T-helper 1 cell (primary cell): ENCODE results near the gene CFAP58.

ENCODE experiments used
- DNase-seq, 5 donors: peaks; one replicate each; pipeline ENCODE4 v3.0.0-alpha.2; 2012 to 2020

Gene CFAP58

DNA sequence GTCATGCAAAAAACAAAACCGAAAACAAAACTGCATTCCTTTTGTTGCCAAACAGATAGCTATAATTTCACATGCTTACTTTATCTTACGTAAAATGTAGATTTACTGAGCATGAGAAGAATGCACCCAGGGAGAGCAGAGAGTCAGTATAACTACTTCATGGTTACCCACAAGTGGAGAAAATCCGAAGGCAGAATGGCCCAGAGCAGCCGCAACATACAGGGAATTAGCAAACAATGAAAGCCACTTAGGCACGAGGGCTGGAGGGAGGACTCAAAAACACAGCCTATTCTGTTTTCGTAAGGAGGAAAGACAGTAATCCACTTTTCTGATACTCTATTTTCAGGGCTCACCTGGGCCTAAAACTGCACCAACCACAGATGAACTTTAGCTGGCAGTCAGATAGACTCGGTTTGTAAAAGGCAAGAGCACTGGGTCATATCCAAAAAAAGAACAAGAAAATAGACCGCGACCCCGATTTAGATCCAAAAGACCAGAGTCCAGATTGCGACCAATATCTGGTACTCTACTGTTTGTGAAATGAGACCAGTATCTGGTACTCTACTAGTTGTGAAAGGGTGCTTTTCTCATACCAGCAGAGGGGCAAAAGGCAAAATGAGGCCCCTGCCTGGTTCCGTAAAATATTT lies 16.7 kb upstream of the CFAP58 start:
- DNase-seq, result no peak

DNA sequence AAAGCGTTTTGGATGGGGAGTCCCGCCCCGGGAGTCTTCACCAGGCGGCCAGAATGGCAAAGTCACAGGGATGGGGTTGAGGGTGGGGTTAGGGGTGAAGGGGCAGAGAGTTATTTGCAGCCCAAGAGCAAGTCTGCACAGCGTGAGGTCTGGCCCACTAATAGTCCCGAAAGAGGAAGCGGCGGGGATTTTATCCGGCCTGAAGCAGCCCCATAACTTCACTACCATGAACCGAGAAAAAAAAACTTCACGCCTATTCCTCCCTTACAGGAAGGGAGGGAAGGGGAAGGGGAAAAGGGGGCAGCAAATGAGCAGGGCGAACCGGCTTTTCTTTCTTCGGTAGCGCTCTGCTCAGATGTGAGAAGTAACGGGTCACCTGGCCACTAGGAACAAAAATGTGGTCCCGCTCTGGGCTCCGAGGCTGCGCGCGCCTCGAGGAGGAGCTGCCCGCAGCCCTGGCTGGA lies 16.1 kb upstream of the CFAP58 start:
- DNase-seq, result peak in 1 of 5 donors; percentile 49

GRCh38 chr10:104337985-104338735 lies 15.5 kb upstream of the CFAP58 start, which contains the start of gene ITPRIP:
TSS of gene ITPRIP (minus strand) at chr10:104338465. CDS start at chr10:104316051, 22,414 bp downstream.
- DNase-seq, result peak; percentile 42 to 84 (median 60)

GRCh38 chr10:104339469-104340110 lies 14.0 kb upstream of the CFAP58 start:
- no peak for DNase-seq

- no peak for DNase-seq
Observed at GRCh38 chr10:104340111-104340526, 13.5 kb upstream of the CFAP58 start.

- no peak for DNase-seq
Observed at GRCh38 chr10:104340641-104341040, 13.0 kb upstream of the CFAP58 start.

DNA sequence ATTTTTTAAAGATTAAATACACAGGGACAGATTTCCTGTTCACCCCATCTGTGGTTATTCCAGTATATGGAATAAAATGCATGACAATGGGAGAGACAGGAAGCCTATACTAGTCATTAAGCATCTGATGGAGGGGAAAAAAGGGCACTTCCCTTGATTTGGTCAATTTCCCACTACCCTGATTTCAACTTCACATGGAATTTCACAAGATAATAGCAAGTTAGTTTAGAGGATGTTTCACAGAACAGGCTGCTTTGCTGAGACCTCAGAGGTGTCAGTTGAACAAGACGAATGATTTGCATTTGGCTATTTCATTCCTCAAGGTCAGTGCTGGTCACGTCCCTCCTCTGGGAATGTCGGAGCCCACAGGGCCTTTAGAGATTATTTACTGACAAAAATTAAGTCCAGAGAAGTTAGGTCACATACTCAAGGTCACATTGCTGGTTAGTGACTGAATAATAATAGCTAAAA lies 10.7 kb upstream of the CFAP58 start:
- no peak for DNase-seq

- no peak for DNase-seq
Observed at GRCh38 chr10:104344219-104344618, 9.4 kb upstream of the CFAP58 start.

DNA sequence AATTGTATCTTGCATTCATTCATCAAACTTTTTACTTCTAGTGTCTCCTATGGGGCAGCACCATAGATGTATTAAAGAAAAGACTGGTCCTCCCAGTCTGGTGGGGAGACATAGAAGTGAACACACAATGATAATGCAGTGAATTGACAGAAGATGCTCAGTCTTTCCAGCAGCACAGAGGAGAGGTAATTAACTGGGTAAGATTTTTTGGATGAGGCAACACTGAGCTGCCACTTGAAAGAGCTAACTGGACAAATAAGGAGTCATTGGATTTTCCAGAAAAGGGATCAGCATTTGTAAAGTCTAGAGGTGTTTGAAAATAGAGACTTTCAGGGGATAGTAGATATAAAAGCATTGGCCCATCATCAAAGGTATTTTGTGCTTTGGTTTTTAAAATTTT lies 8.1 kb upstream of the CFAP58 start:
- DNase-seq, result no peak

DNA sequence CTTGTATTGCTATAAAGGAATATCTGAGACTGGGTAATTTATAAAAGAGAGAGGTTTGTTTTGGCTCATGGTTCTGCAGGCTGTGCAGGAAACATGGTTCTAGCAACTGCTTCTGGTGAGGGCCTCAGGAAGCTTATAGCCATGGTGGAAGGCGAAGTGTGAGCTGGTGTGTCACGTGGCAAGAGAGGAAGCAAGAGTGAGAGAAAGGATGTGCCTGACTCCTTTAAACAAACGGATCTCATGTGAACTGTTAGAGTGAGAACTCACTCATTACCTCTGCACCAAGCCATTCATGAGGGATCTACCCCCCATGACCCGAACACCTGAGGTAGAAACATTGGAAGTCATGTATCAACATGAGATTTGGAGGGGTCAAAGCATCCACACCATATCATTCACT lies 7.7 kb upstream of the CFAP58 start:
- peak in 1 of 5 donors; percentile 69 for DNase-seq

DNA sequence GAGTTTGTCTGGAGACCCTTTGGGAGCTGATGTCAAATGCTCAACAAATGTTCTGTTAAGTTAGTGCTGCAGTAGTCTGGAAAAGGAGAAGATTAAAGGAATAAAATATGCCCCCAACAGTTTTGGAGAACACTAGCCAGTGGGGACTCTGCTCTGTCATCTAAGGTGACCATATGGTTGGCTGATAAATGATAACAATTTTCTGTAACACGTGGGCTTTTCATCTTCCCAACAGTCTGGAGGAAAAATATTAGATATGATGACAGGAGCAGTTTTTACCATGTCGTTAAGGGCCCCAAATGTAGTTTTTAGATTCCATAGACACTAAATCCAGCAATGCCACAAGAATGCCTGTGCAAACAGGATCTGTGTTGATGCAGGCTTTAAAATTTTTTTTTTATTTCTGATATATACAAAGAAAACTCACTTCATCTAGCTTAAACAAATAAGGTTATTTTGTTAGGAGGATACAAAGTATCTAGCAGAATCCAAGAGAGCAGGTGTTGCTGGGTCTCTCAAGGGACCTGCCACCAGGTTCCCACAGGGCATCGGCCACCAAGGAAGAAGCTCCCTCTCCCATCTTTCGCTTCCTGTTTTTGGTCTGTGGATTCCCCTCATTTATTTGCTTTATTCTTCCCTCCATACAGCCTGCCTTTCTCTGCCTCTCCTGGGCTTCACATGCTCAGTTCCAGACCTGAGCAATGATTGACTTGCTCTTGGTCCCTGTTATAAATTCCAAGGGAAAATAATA lies 6.2 kb upstream of the CFAP58 start:
- DNase-seq, result no peak

GRCh38 chr10:104348601-104349000 lies 5.0 kb upstream of the CFAP58 start:
- DNase-seq, result no peak

DNA sequence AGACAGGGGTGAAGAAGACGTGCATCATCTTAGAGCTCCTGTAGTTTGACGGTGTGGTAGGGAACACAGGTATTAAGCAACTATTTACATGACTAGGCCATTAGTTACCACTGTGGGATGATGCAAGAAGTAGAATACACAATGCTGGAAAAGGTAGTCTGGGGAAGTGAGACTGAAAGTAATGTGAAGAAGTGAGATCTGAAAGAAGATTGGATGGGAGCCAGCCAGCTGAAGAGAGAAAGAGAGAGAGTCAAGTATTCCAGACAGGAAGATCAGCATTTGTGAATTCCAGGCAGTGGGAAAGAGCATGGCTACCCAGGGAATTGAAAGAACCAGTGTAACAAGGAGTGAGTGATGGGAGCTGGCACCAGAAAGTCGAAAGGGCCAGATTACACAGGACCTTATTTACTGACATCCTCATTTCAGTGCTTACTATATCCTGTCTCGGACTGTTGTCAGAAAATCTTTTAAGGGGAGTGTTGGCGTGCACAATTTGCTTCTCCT lies 4.0 kb upstream of the CFAP58 start:
- peak in 1 of 5 donors; percentile 58 for DNase-seq

- peak in 1 of 5 donors; percentile 78 for DNase-seq
Observed at GRCh38 chr10:104350127-104350635, 3.5 kb upstream of the CFAP58 start.

DNA sequence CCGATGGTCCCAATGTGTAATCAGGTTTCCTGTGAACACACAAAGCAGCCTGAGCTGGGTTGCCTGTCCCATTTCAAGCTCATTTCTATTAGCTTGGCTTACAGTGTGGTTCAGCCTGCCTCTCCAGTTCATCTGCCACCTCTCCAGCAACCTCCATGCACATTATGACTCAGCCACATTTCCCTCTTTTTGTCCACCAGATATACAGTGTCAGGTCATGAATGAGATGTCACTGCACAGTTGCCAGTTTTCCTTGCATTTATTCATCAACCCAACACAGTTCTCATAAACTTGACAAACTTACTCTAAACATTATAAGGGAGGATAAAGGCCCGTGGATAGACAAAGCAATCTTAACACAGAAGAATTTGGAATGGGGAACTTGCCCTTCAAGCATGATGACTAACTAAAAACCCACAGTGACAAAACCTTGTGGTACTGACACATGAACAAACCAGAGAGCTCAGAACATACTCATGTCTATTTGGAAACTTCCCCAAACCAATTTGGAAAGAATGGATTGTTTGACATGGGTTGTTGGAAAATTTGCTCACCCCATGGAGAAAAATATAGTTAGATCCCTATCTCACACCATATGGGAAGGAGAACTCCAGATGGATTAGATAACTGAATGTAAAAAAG lies 2.5 kb upstream of the CFAP58 start:
- DNase-seq, result peak in 1 of 5 donors; percentile 43

- peak in 1 of 5 donors; percentile 33 for DNase-seq
Observed at GRCh38 chr10:104351919-104352318, 1.7 kb upstream of the CFAP58 start.

DNA sequence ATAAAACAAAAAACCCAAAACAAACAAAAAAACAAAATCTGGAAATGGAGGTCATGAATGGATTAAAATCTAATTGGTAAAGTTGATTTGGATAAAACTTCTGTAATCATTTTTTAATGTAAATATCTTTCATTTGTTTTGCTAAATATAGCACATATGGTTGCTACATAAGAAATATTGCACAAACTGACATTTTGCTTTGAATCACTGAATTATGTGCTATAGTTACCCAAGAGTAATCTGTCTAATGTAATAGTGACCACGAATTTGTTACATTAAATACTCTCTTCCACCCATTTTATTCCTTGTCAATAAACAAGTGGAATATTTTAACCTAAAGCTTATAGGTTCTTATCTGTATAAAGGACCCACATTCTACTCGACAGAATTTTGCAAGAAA lies 6.2 kb downstream of the CFAP58 start:
- DNase-seq, result no peak

DNA sequence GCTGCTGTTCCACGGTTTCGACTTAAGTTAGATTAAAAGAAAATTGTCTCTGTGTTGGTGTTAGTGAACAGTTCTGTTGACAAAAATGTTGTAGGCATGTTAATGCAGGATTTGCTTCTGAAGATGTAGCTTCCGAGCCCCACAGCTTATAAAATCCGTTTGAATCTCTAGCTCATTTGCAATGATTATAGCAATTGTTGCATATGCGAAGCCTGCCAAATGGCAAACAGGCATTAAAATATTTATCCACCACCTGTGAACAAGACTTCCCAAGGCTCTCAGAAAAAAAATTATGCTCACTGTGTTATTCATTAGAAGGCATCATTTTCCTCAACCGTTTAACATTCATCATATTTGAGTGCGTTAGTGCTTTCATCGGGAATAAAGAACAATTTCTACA lies 14.3 kb downstream of the CFAP58 start:
- no peak for DNase-seq

- DNase-seq, result no peak
Observed at GRCh38 chr10:104368381-104368780, 14.7 kb downstream of the CFAP58 start.

DNA sequence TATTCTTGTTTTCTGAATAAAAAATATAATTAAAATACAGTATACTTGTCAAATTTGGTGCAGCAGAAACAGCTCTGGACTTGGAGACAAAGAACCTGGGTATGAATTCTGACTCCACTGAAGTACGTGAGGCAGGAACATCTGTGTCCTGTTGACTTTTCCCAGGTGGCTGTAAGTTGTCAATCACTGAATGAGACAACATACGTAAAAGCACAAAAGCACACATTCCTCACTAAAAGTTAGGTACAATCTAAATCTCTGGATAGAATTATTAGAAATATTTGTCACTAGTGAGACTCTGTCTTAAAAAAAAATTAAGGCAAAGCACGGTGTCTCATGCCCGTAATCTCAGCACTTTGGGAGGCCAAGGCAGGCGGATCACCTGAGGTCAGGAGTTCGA lies 18.1 kb downstream of the CFAP58 start:
- DNase-seq, result no peak

DNA sequence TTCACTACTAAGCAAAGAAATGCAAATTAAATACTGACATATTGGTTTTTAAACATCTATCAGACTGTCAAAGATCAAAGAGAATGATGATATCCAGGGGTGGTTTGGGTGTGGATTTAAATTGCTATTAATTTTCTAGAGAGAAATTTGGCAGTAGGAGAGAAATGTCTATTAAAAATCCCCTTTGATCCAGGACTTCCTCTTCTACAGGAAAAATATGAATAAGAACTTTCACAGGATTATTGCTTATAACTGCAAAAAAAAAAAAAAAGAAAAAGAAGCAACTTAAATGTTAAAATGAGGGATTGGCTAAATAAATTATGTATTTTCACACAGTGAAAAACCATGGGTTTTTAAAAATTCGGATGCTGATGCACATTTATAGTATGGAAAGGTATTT lies 21.0 kb downstream of the CFAP58 start:
- DNase-seq, result no peak

- DNase-seq, result no peak
Observed at GRCh38 chr10:104376784-104377300, 23.2 kb downstream of the CFAP58 start.
